Adrenal gland (tissue), 12 donors: Measurements from ENCODE around the gene GPBAR1. TPM values are rescaled to one million over a fixed set of nuclear protein-coding genes. Genes with fewer than 3 reads are reported as not detected.
A peak's percentile ranks its signal among the peaks of the same experiment; 100 is the strongest.

Experiments used
- DNase-seq, 7 donors: peaks; one replicate each; pipeline ENCODE4 v3.0.0-alpha.2; 2019 to 2020
- H3K27ac ChIP-seq, 5 donors: fragments of 200-600 bp; sonication (generic) in 4 of 5; 1 replicate in 3 of 5; 2 replicates in 2 of 5; pipeline versions ENCODE4 v1.5.1 to v1.8.0; 2016 to 2020; ENCODE audit warnings: mild to moderate bottlenecking in 1 of 5
- H3K27me3 ChIP-seq: fragments of 200-600 bp; 2 replicates; pipeline ENCODE4 v1.8.0; 2021
- H3K36me3 ChIP-seq, 2 donors: fragments of 200-600 bp; replicated peaks in 1 of 2; 1 replicate in 1 of 2; 2 replicates in 1 of 2; pipeline versions ENCODE4 v1.5.1 to v1.8.0; 2018 to 2022
- H3K4me1 ChIP-seq, 2 donors: fragments of 200-600 bp; replicated peaks in 1 of 2; 1 replicate in 1 of 2; 2 replicates in 1 of 2; pipeline versions ENCODE4 v1.5.1 to v1.8.0; 2018 to 2021
- H3K4me3 ChIP-seq, 4 donors: fragments of 200-600 bp; sonication (generic) in 3 of 4; one replicate each; pipeline ENCODE4 v1.5.1; 2016 to 2018
- H3K9me3 ChIP-seq, 3 donors: fragments of 200-600 bp; sonication (generic) in 1 of 3; replicated peaks in 1 of 3; 1 replicate in 2 of 3; 2 replicates in 1 of 3; pipeline versions ENCODE4 v1.5.1 to v1.8.0; 2016 to 2021
- CTCF ChIP-seq, 6 experiments: fragments of 450-650 bp in 4 of 6; fragments of 200-600 bp in 2 of 6; sonication (generic) in 1 of 6; IDR thresholded peaks; 1 replicate in 5 of 6; 2 replicates in 1 of 6; pipeline versions ENCODE4 v1.5.1 to v1.8.0; 2016 to 2021; ENCODE audit warnings: antibody characterized with exemption in 6 of 6, mild to moderate bottlenecking in 2 of 6, moderate library complexity in 1 of 6
- POLR2A ChIP-seq, 2 donors: fragments of 450-650 bp; IDR thresholded peaks; one replicate each; pipeline ENCODE4 v1.6.1; 2017; ENCODE audit warnings: antibody characterized with exemption in 2 of 2, mild to moderate bottlenecking in 2 of 2, moderate library complexity in 1 of 2
- WGBS, 4 donors: extraction: QIAGEN DNeasy Blood & Tissue Kit in 2 of 4; methylation state at CpG; one replicate each; pipeline versions ENCODE4 v1.1.5 to v1.1.7; 2013 to 2017; 5-methylcytosine and 5-hydroxymethylcytosine counted together
- intact Hi-C, 2 donors: fragments of 100-400 bp; cut with DNase I; formaldehyde crosslinking; loops; one replicate each; pipeline versions ENCODE4 v1.14.1 to v1.15.0; 2022 to 2023
- polyA plus RNA-seq, 3 donors: library from polyadenylated mRNA; stranded (reverse); fragments of 200-250 nt in 2 of 3; fragments of 350-450 nt in 1 of 3; fragmentation: Illumina TruSeq in 1 of 3; extraction: RNeasy Lipid Tissue Mini Kit (QIAGEN cat#74804) in 1 of 3; gene quantifications; one replicate each; pipeline ENCODE4 v1.2.3, GENCODE V29; 2013 to 2014
- total RNA-seq, 9 donors: library from RNA; depleted of rRNA in 4 of 9; stranded (reverse); fragments of >200 nt in 4 of 9; fragments of 120-200 nt in 1 of 9; fragmentation: NEBNext Ultra II Directional in 1 of 9; extraction: Animal tissue kit (Norgen Biotek cat#: 25700) in 1 of 9; gene quantifications; one replicate each; pipeline versions ENCODE4 v1.1.0 to v1.2.4, GENCODE V29; 2013 to 2023
- donor health status: healthy with polysubstance abuse.
- donor health status: Bipolar disorder and iron deficiency.
- donor health status: DM: yes; HTN: yes; CAD: no.
- donor health status: DM: no; HTN: no; CAD: no.
- donor health status: DM: no; HTN: no; CAD: no.
- donor health status: DM: yes; HTN: yes; CAD: no.

The GPBAR1 gene
- total and polyA plus RNA-seq, 12 donors, result 0.11 to 15.3 (median 2.9) TPM

- no peak overlapping the region for H3K27ac ChIP-seq
- peaks cover 0 to 58% of the 10 kb centered on the region in 2 donors for H3K36me3 ChIP-seq
- intact Hi-C loops, result loop anchor here in 1 of 2 donors (5.0 kb wide), 1 partner anchor 68 kb away; no protein-coding TSS in a partner anchor
- 73 to 84% (median 74%) methylated on average over 6 of the region's 6 CpGs for WGBS, 4 donors
- no peaks in the 10 kb centered on the region for H3K9me3 ChIP-seq
- H3K27me3 ChIP-seq, result no peaks in the 10 kb centered on the region
- no peak for DNase-seq
- TF ChIP-seq POLR2A (IDR thresholded peaks at IDR 0.05) (no peak), CTCF (IDR thresholded peaks at IDR 0.05) (no peak)
- H3K4me3 ChIP-seq, result no peak overlapping the region
- peaks cover 4 to 19% of the 10 kb centered on the region in 2 donors for H3K4me1 ChIP-seq
These were observed 5.4 kb upstream of the GPBAR1 start for GRCh38 chr2:218255446-218255845.

- H3K4me3 ChIP-seq, result no peak overlapping the region
- H3K9me3 ChIP-seq, result no peaks in the 10 kb centered on the region
- peak overlapping the region in 2 of 5 donors; percentile 7 to 41 for H3K27ac ChIP-seq
- H3K36me3 ChIP-seq, result peaks cover 0 to 45% of the 10 kb centered on the region in 2 donors
- no peak for TF ChIP-seq CTCF (IDR thresholded peaks at IDR 0.05)
- no peak for TF ChIP-seq POLR2A (IDR thresholded peaks at IDR 0.05)
- peak in 1 of 7 donors; percentile 43 for DNase-seq
- H3K4me1 ChIP-seq, result peaks cover 4 to 19% of the 10 kb centered on the region in 2 donors
- WGBS, 4 donors, result 89 to 92% (median 91%) methylated on average over 13 of the region's 13 CpGs
- intact Hi-C loops, result loop anchor here in 1 of 2 donors (5.0 kb wide), 1 partner anchor 69 kb away; no protein-coding TSS in a partner anchor
- H3K27me3 ChIP-seq, result no peaks in the 10 kb centered on the region
These were observed 4.0 kb upstream of the GPBAR1 start for GRCh38 chr2:218256612-218257350.

- Histone ChIP-seq H3K9me3 (no peaks in the 10 kb centered on the region), H3K4me3 (no peak overlapping the region), H3K27me3 (no peaks in the 10 kb centered on the region), H3K27ac (peak overlapping the region in 2 of 5 donors; percentile 7 to 41), H3K4me1 (peaks cover 4 to 20% of the 10 kb centered on the region in 2 donors), H3K36me3 (peaks cover 0 to 38% of the 10 kb centered on the region in 2 donors)
- peak in 5 of 7 donors; percentile 40 to 73 (median 57) for DNase-seq
- intact Hi-C loops, result loop anchor here in 1 of 2 donors (5.0 kb wide), 1 partner anchor 70 kb away; no protein-coding TSS in a partner anchor
- 43 to 52% (median 47%) methylated on average over 8 of the region's 8 CpGs for WGBS, 4 donors
- TF ChIP-seq CTCF (IDR thresholded peaks at IDR 0.05) (peak; percentile 41 to 77 (median 61)), POLR2A (IDR thresholded peaks at IDR 0.05) (no peak)
These were observed 3.3 kb upstream of the GPBAR1 start for GRCh38 chr2:218257390-218257981.
